ENCODE results near the gene OR8B12.
"Not testable (repeated sequence)": the region's sequence is repeated elsewhere in the genome, so short reads cannot be mapped to it uniquely, and the experiment has no call there.

Gene OR8B12

GRCh38 chr11:124519850-124520549 is 23.5 kb downstream of the OR8B12 start:
- no peak for DNase-seq

DNA sequence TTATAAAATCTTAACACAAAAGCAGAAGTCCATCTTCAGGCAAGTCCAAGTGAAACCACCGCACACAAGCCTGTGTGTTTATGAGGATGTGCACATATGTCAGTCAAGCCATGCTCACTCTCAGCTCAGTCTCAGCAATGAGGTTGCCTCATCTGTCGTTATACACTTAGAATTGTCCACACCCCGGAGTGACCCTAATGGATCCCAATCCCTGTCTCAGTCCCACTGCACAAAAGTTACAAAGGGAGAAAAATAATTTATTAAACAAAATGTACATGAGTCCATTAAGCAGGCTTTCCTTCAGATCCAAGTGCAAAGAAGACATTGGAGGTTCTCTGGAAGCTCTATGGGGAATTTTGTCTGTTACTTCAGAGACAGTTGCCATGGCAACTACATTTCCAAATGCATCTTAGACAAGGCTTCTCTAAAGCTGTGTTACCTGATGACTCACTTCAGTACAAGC is 24.4 kb downstream of the OR8B12 start:
- no peak for DNase-seq

GRCh38 chr11:124517314-124517713 is 26.1 kb downstream of the OR8B12 start:
- DNase-seq, result no peak

DNA sequence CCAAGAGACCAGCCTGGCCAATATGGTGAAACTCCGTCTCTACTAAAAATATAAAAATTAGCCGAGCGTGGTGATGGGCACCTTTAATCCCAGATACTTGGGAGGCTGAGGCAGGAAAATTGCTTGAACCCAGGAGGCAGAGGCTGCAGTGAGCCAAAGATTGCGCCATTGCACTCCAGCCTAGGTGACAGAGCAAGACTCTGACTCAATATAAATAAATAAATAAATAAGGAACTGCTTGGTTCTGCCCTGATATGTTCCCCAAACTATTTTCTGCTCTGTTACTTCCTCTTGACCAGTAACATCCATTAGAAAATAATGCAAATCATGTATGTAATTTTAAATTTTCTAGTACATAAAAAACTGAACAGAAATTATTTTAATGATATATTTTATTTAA is 28.8 kb downstream of the OR8B12 start:
- not testable (repeated sequence) for DNase-seq

DNA sequence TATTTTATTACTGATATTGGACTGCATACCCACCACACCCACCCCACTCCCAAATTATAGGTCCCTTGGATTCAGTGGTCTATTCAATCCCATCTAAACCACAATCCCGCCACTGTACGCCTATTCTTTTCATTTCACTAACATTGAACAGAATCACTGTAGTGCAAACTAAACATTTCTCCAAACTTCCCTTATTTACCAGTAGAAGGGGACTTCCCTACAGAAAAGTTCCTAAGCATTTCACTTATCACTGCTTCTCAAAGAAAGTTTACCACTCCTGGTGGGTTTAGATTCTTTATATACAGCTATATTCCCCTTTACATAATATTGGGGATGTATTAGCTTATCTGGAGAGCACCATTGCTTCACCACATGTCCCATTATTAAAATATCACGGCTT is 29.3 kb downstream of the OR8B12 start:
- no peak for DNase-seq

GRCh38 chr11:124511745-124512144 is 31.7 kb downstream of the OR8B12 start:
- no peak for DNase-seq

GRCh38 chr11:124510279-124510678 is 33.2 kb downstream of the OR8B12 start:
- no peak for DNase-seq

- no peak for DNase-seq
These were observed 43.7 kb downstream of the OR8B12 start for GRCh38 chr11:124499711-124500110.

DNA sequence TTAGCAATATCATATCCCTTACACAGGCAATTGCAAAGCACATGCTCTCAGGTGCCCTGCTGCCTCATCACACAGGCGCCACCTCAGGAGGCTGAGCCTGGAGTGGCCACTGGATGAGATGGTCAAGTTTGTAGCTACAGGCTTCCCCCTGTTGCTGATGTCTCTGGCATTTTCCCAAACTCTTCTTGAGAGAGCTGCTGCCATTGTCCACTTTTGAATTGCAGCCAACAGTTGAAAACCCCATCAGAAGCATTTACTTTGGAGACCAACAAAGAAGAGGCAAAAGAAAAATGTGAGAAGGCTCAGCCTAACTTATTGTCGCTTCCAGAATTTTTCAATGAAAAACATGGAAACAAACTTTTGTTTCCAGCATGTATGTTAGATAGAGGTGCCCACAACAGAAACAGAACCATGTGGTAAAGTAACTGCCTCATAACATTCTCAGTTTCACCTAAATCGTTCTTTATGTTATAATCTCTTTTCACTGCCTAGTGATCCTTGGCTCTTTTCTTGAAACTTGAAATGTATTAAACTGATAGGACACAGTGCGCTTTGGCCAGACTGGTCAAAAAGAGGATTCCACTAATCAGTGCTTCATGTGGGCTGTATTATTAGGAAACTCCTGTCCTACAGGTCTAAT is 50.3 kb downstream of the OR8B12 start:
- DNase-seq, result no peak
